PC-9 (cell line): ENCODE measurements around the gene TMEM219.

Experiments used
- CTCF ChIP-seq: fragments of 200-600 bp; sonication (generic); conservative IDR thresholded peaks from 2 replicates; pipeline ENCODE4 v1.6.1; 2017; ENCODE audit warnings: mixed run types, antibody characterized with exemption, mild to moderate bottlenecking, moderate library complexity
- EZH2 ChIP-seq: fragments of 200-600 bp; sonication (generic); IDR thresholded peaks from 2 replicates; pipeline ENCODE4 v1.8.0; 2017; ENCODE audit warnings: antibody characterized with exemption, low read depth

DNA sequence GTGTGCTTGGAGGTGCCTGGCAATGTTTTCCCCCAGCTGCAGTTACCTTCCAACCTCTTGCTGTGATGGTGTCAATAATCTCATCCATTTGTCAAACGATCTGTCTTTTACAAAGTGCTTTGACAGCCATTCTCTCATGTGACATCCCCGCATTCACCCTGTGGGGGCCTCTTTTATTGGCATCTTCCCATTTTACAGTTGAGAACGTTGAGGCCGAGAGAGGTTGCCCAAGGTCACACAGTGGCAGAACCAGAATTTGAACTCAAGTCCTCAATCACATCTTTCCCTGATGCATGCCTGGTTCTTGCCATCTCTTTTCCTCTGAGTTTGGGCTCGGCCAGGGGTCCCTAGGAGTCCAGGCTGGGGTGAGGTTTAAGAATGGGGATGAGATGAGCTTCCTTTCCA lies 13.3 kb downstream of the TMEM219 start:
- no peak for TF ChIP-seq CTCF
- TF ChIP-seq EZH2 = no peak
